ENCODE data around the gene LDOC1. TPM values are rescaled to one million over a fixed set of nuclear protein-coding genes. Genes with fewer than 3 reads are reported as not detected.
"Not testable (repeated sequence)": the region's sequence is repeated elsewhere in the genome, so short reads cannot be mapped to it uniquely, and the experiment has no call there.

Gene LDOC1
- total RNA-seq, 2 donors from 2014 or later: 2.0 to 3.1 TPM

DNA sequence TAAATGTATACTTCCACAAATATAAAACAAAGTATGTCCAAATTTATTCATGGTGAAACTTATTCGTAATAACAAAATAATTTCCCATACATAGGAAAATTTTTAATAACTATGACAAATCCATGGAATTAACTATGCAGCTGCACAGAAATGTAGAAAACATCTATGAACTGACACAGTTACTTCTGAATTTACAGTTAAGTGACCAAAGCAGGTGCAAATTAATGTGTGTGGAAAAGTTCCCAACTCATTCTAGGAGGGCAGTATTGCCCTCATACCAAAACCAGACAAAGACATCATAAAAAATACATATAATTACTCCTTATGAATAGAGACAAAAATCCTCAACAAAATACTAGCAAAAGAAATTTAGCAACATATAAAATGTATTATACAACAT is 12.5 kb downstream of the LDOC1 start:
- TF ChIP-seq, protein P1, sequence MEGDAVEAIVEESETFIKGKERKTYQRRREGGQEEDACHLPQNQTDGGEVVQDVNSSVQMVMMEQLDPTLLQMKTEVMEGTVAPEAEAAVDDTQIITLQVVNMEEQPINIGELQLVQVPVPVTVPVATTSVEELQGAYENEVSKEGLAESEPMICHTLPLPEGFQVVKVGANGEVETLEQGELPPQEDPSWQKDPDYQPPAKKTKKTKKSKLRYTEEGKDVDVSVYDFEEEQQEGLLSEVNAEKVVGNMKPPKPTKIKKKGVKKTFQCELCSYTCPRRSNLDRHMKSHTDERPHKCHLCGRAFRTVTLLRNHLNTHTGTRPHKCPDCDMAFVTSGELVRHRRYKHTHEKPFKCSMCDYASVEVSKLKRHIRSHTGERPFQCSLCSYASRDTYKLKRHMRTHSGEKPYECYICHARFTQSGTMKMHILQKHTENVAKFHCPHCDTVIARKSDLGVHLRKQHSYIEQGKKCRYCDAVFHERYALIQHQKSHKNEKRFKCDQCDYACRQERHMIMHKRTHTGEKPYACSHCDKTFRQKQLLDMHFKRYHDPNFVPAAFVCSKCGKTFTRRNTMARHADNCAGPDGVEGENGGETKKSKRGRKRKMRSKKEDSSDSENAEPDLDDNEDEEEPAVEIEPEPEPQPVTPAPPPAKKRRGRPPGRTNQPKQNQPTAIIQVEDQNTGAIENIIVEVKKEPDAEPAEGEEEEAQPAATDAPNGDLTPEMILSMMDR (IDR thresholded peaks at IDR 0.05): no peak
- TF ChIP-seq POLR2A (IDR thresholded peaks at IDR 0.05): no peak
- no peak for DNase-seq
- ATAC-seq: no peak
- H3K27ac ChIP-seq: no peak overlapping the region
- H3K4me1 ChIP-seq: no peaks in the 10 kb centered on the region
- H3K9me3 ChIP-seq: no peaks in the 10 kb centered on the region
- no peaks in the 10 kb centered on the region for H3K36me3 ChIP-seq (replicated peaks in 1 of 2; ENCODE audit: insufficient read depth in 1 of 2, low read depth in 2 of 2)
- 94 to 100% methylated on average over 1 of the region's 1 CpG for WGBS, 2 donors
- no peaks in the 10 kb centered on the region for H3K27me3 ChIP-seq
- intact Hi-C loops (cut with DNase I): no loop called here
- H3K4me3 ChIP-seq: no peak overlapping the region

DNA sequence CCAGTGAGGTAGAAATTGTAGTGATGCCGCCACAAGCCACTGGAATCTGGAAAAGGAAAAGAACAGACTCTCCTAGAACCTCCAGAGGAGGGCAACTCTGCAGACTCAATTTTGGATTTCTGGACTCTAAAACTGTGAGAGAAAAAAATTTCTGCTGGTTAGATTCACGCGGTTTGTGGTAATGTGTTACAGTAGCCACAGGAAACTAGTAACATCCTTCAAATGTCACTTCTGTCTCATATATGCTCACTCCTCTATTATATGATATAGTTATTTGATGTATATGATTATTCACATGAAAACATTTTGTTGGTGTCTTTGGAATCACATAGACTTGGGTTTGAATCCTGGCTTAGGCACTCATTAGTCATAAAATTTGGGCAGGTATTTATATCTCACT is 18.8 kb downstream of the LDOC1 start:
- Histone ChIP-seq H3K4me1 (no peaks in the 10 kb centered on the region), H3K4me3 (no peak overlapping the region), H3K27me3 (no peaks in the 10 kb centered on the region), H3K27ac (no peak overlapping the region), H3K9me3 (no peaks in the 10 kb centered on the region), H3K36me3 (replicated peaks in 1 of 2; ENCODE audit: insufficient read depth in 1 of 2, low read depth in 2 of 2) (no peaks in the 10 kb centered on the region)
- no peak for DNase-seq
- WGBS, 2 donors: 66 to 88% methylated on average over 3 of the region's 3 CpGs
- intact Hi-C loops (cut with DNase I): no loop called here
- TF ChIP-seq POLR2A (IDR thresholded peaks at IDR 0.05): no peak
- TF ChIP-seq, protein P1 (IDR thresholded peaks at IDR 0.05): no peak
- ATAC-seq: no peak

DNA sequence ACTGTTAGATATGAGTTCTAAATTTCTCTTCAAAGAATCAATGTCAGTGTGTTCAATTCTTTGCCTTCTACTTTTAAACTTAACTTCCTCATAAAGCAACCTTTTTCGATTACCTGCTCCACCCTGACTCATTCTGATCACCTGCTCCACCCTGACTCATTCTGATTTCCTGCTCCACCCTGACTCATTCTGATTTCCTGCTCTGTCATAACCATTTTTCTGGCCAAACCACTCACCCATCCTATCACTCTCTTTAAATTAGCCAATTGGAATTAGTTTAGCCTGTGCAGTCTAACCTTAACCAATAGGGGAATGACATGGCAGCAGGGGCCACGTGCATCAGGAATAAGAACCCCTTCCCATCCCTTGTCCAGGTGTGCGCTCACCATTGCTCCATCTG is 21.7 kb downstream of the LDOC1 start:
- H3K27me3 ChIP-seq; H3K27ac ChIP-seq; H3K4me1 ChIP-seq; DNase-seq; H3K9me3 ChIP-seq; H3K36me3 ChIP-seq (replicated peaks in 1 of 2; ENCODE audit: insufficient read depth in 1 of 2, low read depth in 2 of 2); intact Hi-C loops (cut with DNase I); H3K4me3 ChIP-seq; ATAC-seq: not testable (repeated sequence)
- 78 to 86% methylated on average over 3 of the region's 3 CpGs for WGBS, 2 donors

- ATAC-seq (no peak), DNase-seq (no peak)
- Histone ChIP-seq H3K9me3 (no peaks in the 10 kb centered on the region), H3K27me3 (no peaks in the 10 kb centered on the region), H3K36me3 (replicated peaks in 1 of 2; ENCODE audit: insufficient read depth in 1 of 2, low read depth in 2 of 2) (no peaks in the 10 kb centered on the region), H3K4me3 (no peak overlapping the region), H3K4me1 (no peaks in the 10 kb centered on the region), H3K27ac (no peak overlapping the region)
- intact Hi-C loops (cut with DNase I): no loop called here
- no peak for TF ChIP-seq POLR2A (IDR thresholded peaks at IDR 0.05)
- TF ChIP-seq, protein P1 (IDR thresholded peaks at IDR 0.05): no peak
- WGBS, 2 donors: 39 to 64% methylated on average over 3 of the region's 3 CpGs
These were observed 34.0 kb downstream of the LDOC1 start for GRCh38 chrX:141142946-141143345.

DNA sequence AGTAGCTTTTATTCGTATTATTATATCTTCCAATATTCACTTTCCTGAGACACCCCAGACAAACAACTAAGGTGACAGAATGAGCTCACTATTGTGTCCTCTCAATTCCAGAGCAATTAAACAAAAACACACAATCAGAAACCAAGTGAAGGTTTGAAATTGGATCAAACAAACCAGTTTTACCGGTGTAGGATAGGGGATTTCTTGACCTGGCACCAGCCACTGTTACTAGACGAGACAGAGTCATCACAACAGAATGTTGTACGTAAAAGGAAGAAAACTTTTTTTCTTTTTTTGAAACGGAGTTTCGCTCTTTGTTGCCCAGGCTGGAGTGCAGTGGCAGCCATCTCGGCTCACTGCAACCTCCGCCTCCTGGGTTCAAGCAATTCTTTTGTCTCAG is 43.7 kb downstream of the LDOC1 start:
- WGBS, 2 donors: 53 to 65% methylated on average over 8 of the region's 8 CpGs
- intact Hi-C loops (cut with DNase I): no loop called here
- no peaks in the 10 kb centered on the region for H3K4me1 ChIP-seq
- no peaks in the 10 kb centered on the region for H3K9me3 ChIP-seq
- H3K27ac ChIP-seq: no peak overlapping the region
- no peak for TF ChIP-seq POLR2A (IDR thresholded peaks at IDR 0.05)
- TF ChIP-seq, protein P1 (IDR thresholded peaks at IDR 0.05): no peak
- H3K4me3 ChIP-seq: no peak overlapping the region
- DNase-seq: no peak
- H3K27me3 ChIP-seq: no peaks in the 10 kb centered on the region
- no peaks in the 10 kb centered on the region for H3K36me3 ChIP-seq (replicated peaks in 1 of 2; ENCODE audit: insufficient read depth in 1 of 2, low read depth in 2 of 2)
- no peak for ATAC-seq

Data from body of pancreas (tissue), 4 donors.